PC-3 (cell line): ENCODE measurements around the gene KDM4C. TPM values are rescaled to one million over a fixed set of nuclear protein-coding genes. Genes with fewer than 3 reads are reported as not detected.

Experiments
- ATAC-seq: fragments of 200-7000 bp; cut with Tn5 transposase; 2 replicates; pipeline ENCODE4 v1.9.1; 2020; ENCODE audit warnings: mild to moderate bottlenecking, moderate library complexity
- BruUV-seq: library from RNA; stranded (reverse); fragments of 400-500 nt; replicated peaks from 2 replicates; lab custom pipeline; 2021; lab: Mats Ljungman, UMichigan
- CTCF ChIA-PET: fragments of 300-600 bp; sonication (Branson Sonifier 250); formaldehyde crosslinking; loops from one replicate; lab custom pipeline; 2022; ENCODE audit warnings: antibody characterized with exemption; lab: Charles Lee
- POLR2A ChIA-PET: fragments of 300-600 bp; sonication (Branson Sonifier 250); formaldehyde crosslinking; loops from one replicate; lab custom pipeline; 2022; ENCODE audit warnings: antibody characterized with exemption; ENCODE audit not compliant: unreplicated experiment; lab: Charles Lee
- DNase-seq: peaks from one replicate; pipeline ENCODE4 v3.0.0-alpha.2; 2015
- H2AFZ ChIP-seq: fragments of 300-600 bp; sonication (generic); 2 replicates; pipeline ENCODE4 v1.6.0; 2016; ENCODE audit warnings: antibody characterized with exemption, low read length
- H3F3A ChIP-seq: fragments of 300-600 bp; sonication (generic); one replicate; pipeline ENCODE4 v1.6.0; 2017; ENCODE audit warnings: antibody characterized with exemption, low read length, control low read depth, mild to moderate bottlenecking; ENCODE audit not compliant: unreplicated experiment
- H3K27ac ChIP-seq: fragments of 300-600 bp; sonication (generic); 2 replicates; pipeline ENCODE4 v1.5.1; 2016; ENCODE audit warnings: mild to moderate bottlenecking, low read length
- H3K27me3 ChIP-seq: fragments of 300-600 bp; sonication (generic); 2 replicates; pipeline ENCODE4 v1.6.1; 2016; ENCODE audit warnings: low read length, mixed read lengths
- H3K36me3 ChIP-seq: fragments of 300-600 bp; sonication (generic); 2 replicates; pipeline ENCODE4 v1.6.1; 2016; ENCODE audit warnings: low read depth, mixed run types, low read length, mixed read lengths
- H3K4me1 ChIP-seq: fragments of 300-600 bp; sonication (generic); 2 replicates; pipeline ENCODE4 v1.5.1; 2016; ENCODE audit warnings: low read length; ENCODE audit not compliant: insufficient read depth
- H3K4me2 ChIP-seq: fragments of 300-600 bp; sonication (generic); 2 replicates; pipeline ENCODE4 v1.6.0; 2016; ENCODE audit warnings: low read length
- H3K4me3 ChIP-seq: fragments of 300-600 bp; sonication (generic); 2 replicates; pipeline ENCODE4 v1.5.1; 2016; ENCODE audit warnings: mild to moderate bottlenecking, low read length, mixed read lengths
- H3K79me2 ChIP-seq: fragments of 300-600 bp; sonication (generic); 2 replicates; pipeline ENCODE4 v1.6.1; 2017; ENCODE audit warnings: low read length, mixed read lengths
- H3K9ac ChIP-seq: fragments of 300-600 bp; sonication (generic); 2 replicates; pipeline ENCODE4 v1.6.0; 2016; ENCODE audit warnings: mild to moderate bottlenecking, low read length
- H3K9me2 ChIP-seq: fragments of 300-600 bp; sonication (generic); replicated peaks from 2 replicates; pipeline ENCODE4 v1.6.1; 2016; ENCODE audit warnings: mixed run types, low read length, mixed read lengths
- H3K9me3 ChIP-seq: fragments of 300-600 bp; sonication (generic); 2 replicates; pipeline ENCODE4 v1.6.1; 2016; ENCODE audit warnings: low read length, mixed read lengths
- H4K20me1 ChIP-seq: fragments of 300-600 bp; sonication (generic); 2 replicates; pipeline ENCODE4 v1.6.1; 2016; ENCODE audit warnings: low read length, mixed read lengths
- EZH2 ChIP-seq: fragments of 300-600 bp; sonication (generic); IDR thresholded peaks from one replicate; pipeline ENCODE4 v1.6.1; 2017; ENCODE audit warnings: antibody characterized with exemption, mild to moderate bottlenecking, low read length; ENCODE audit not compliant: unreplicated experiment
- EZH2phosphoT487 ChIP-seq: fragments of 300-600 bp; sonication (generic); IDR thresholded peaks from 2 replicates; pipeline ENCODE4 v1.6.1; 2018; ENCODE audit warnings: mild to moderate bottlenecking, antibody characterized with exemption, low read length, borderline replicate concordance
- intact Hi-C: fragments of 100-400 bp; cut with micrococcal nuclease; formaldehyde crosslinking; loops from 2 replicates; pipeline ENCODE4 v1.9.0; 2023
- total RNA-seq: library from RNA; depleted of rRNA; stranded (reverse); fragments of >200 nt; gene quantifications from 2 replicates; pipeline ENCODE4 v1.2.3, GENCODE V29; 2014
- TF ChIP-seq, protein P1 (sequence below): fragments of 300-600 bp; sonication (generic); conservative IDR thresholded peaks from 2 replicates; pipeline ENCODE4 v1.5.1; 2017; ENCODE audit warnings: antibody characterized with exemption, low read depth, mild to moderate bottlenecking, low read length

The KDM4C gene
- total RNA-seq, 1 experiment from 2014 or later, result 27.0 TPM

DNA sequence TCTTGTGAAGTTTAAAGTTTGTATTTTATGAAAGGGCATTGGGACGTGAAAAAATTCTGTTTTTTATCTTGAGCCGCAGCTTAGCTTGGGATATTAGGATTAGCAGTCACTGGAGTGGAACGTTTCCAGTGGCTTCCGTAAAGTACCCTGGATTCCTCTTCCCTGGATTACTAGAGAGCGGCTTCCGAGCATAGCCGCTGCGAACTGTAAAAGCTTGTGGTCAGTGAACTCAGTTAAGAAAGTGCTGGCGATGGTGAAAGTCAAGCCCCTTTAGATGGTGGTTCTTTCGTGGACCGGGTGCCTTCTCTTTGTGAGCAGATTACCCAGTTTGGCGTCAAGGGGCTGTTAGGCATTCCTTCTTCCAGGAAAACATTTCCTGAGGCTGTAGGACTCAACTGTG lies 168.1 kb downstream of the KDM4C start:
- no peak overlapping the region for H3K4me2 ChIP-seq
- ChIA-PET CTCF (interaction anchor here (0.6 kb wide), 1 partner anchor 19 kb away, joined by 4 read pairs; no protein-coding TSS in a partner anchor), POLR2A (no interaction called here)
- no peak overlapping the region for H3K4me3 ChIP-seq
- BruUV-seq, result no TSS peak
- ATAC-seq (no peak), DNase-seq (no peak)
- no peaks in the 10 kb centered on the region for H3K4me1 ChIP-seq
- H4K20me1 ChIP-seq, result no peaks in the 10 kb centered on the region
- H3K27ac ChIP-seq, result no peak overlapping the region
- no peaks in the 10 kb centered on the region for H3K79me2 ChIP-seq
- H3K9me3 ChIP-seq, result no peaks in the 10 kb centered on the region
- H2AFZ ChIP-seq, result no peak overlapping the region
- H3K9ac ChIP-seq, result no peak overlapping the region
- H3K36me3 ChIP-seq, result no peaks in the 10 kb centered on the region
- no peaks in the 10 kb centered on the region for H3K27me3 ChIP-seq
- intact Hi-C loops, result no loop called here
- H3F3A ChIP-seq, result no peaks in the 10 kb centered on the region
- H3K9me2 ChIP-seq, result no peaks in the 10 kb centered on the region
- TF ChIP-seq, protein P1, sequence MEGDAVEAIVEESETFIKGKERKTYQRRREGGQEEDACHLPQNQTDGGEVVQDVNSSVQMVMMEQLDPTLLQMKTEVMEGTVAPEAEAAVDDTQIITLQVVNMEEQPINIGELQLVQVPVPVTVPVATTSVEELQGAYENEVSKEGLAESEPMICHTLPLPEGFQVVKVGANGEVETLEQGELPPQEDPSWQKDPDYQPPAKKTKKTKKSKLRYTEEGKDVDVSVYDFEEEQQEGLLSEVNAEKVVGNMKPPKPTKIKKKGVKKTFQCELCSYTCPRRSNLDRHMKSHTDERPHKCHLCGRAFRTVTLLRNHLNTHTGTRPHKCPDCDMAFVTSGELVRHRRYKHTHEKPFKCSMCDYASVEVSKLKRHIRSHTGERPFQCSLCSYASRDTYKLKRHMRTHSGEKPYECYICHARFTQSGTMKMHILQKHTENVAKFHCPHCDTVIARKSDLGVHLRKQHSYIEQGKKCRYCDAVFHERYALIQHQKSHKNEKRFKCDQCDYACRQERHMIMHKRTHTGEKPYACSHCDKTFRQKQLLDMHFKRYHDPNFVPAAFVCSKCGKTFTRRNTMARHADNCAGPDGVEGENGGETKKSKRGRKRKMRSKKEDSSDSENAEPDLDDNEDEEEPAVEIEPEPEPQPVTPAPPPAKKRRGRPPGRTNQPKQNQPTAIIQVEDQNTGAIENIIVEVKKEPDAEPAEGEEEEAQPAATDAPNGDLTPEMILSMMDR, result no peak
- TF ChIP-seq EZH2phosphoT487 (no peak), EZH2 (no peak)

DNA sequence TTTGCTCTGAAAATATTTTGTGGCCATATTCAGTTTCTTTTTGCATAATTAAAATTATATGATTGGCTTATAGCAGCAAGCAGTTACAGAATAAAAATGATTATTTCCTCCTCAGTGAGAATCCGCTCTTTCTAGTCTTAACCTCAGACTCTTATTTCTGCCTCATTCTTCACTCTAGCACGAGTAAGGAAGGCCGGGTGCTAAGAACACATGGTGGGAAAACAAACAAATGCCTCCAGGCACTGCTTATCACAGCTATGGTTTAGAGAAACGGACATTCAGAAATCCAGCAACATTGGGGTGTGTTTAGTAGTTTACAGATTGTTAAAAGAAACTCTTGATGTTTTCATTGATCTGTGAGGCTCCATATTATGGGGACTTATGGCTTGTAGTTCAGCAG lies 168.7 kb downstream of the KDM4C start:
- Histone ChIP-seq H3K27me3 (no peaks in the 10 kb centered on the region), H3F3A (no peaks in the 10 kb centered on the region), H2AFZ (no peak overlapping the region), H3K4me2 (no peak overlapping the region), H3K36me3 (no peaks in the 10 kb centered on the region), H3K9me3 (no peaks in the 10 kb centered on the region), H3K4me1 (no peaks in the 10 kb centered on the region), H3K9ac (no peak overlapping the region), H3K9me2 (no peaks in the 10 kb centered on the region), H3K79me2 (no peaks in the 10 kb centered on the region), H3K27ac (no peak overlapping the region), H4K20me1 (no peaks in the 10 kb centered on the region), H3K4me3 (no peak overlapping the region)
- ChIA-PET POLR2A (no interaction called here), CTCF (interaction anchor here (0.6 kb wide), 1 partner anchor 18 kb away, joined by 4 read pairs; no protein-coding TSS in a partner anchor)
- TF ChIP-seq, protein P1, result no peak
- TF ChIP-seq EZH2, result no peak
- no peak for TF ChIP-seq EZH2phosphoT487
- ATAC-seq, result no peak
- DNase-seq, result no peak
- BruUV-seq, result no TSS peak
- intact Hi-C loops, result no loop called here

DNA sequence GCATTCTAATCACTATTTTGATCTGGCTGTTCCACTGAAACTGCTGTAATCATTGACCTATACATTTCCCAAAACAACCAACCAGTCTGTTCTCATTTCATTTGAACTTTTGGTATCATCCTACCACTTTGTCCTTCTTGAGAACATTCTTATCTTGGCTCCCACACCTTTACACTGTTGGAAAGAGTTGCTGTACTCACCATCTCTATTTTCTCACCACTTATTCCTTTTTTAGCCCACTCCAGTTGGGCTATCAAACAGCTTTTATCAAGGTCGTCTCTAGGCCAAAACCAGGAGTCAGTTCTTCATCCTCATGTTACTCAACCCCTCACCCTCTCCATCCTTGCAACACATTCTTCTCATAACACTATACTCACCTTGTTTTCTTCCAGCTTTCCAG lies 170.1 kb downstream of the KDM4C start:
- no peaks in the 10 kb centered on the region for H3K9me3 ChIP-seq
- TF ChIP-seq EZH2phosphoT487 (no peak), EZH2 (no peak)
- POLR2A ChIA-PET, result no interaction called here
- H3K79me2 ChIP-seq, result no peaks in the 10 kb centered on the region
- no peaks in the 10 kb centered on the region for H3K9me2 ChIP-seq
- H3K27me3 ChIP-seq, result no peaks in the 10 kb centered on the region
- CTCF ChIA-PET, result no interaction called here
- DNase-seq (no peak), ATAC-seq (no peak)
- H3K4me1 ChIP-seq, result no peaks in the 10 kb centered on the region; the same call in 1 of the 2 replicates
- no peaks in the 10 kb centered on the region for H4K20me1 ChIP-seq
- intact Hi-C loops, result no loop called here
- H3K36me3 ChIP-seq, result no peaks in the 10 kb centered on the region
- no peak overlapping the region for H3K4me3 ChIP-seq
- H3F3A ChIP-seq, result no peaks in the 10 kb centered on the region
- H2AFZ ChIP-seq, result no peak overlapping the region
- H3K27ac ChIP-seq, result no peak overlapping the region
- no peak overlapping the region for H3K9ac ChIP-seq
- no TSS peak for BruUV-seq
- H3K4me2 ChIP-seq, result no peak overlapping the region
